Measurements from ENCODE around the gene HSPA13.

HSPA13 gene

DNA sequence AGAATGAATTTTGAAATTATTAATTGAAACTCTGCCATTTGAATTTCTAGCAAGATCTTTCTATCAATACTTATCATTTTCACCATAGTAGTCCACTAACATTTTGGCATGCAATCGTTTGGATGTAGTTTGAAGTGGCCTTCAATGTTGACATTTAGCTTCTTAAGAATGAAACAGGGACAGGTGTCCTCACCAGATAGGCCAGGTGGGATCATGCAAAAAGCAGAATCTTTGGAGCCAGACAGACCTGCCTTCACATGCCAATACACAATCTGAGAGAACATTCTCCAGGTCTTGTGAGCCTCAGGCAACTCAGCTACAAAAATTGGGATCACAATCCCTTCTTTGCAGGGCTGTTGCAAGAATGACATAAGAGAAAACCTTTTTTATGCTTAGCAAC lies 18.3 kb upstream of the HSPA13 start:
- no peak for DNase-seq (ENCODE audit: low read depth)
- H3K4me3 ChIP-seq (ENCODE audit: low read length) = no peak overlapping the region
- TF ChIP-seq, protein P1, sequence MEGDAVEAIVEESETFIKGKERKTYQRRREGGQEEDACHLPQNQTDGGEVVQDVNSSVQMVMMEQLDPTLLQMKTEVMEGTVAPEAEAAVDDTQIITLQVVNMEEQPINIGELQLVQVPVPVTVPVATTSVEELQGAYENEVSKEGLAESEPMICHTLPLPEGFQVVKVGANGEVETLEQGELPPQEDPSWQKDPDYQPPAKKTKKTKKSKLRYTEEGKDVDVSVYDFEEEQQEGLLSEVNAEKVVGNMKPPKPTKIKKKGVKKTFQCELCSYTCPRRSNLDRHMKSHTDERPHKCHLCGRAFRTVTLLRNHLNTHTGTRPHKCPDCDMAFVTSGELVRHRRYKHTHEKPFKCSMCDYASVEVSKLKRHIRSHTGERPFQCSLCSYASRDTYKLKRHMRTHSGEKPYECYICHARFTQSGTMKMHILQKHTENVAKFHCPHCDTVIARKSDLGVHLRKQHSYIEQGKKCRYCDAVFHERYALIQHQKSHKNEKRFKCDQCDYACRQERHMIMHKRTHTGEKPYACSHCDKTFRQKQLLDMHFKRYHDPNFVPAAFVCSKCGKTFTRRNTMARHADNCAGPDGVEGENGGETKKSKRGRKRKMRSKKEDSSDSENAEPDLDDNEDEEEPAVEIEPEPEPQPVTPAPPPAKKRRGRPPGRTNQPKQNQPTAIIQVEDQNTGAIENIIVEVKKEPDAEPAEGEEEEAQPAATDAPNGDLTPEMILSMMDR (conservative IDR thresholded peaks at IDR 0.05; ENCODE audit: low read length) = no peak

DNA sequence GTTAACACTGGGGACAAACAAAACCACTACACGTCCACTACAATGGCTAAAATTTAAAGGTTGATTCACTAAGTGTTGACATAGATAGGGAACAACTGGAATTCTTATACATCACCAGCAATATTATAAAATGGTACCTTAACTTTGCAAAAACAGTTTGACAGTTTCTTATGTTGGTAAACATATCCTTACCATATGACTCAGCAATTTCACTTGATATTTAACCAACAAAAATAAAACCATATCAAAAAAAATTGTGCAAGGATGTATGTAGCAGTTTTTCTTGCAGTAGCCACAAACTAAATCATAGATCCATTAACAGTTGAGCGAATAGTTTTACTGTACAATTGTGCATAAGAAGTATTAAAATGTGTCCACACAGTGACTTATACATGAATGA lies 5.3 kb upstream of the HSPA13 start:
- TF ChIP-seq, protein P1 (conservative IDR thresholded peaks at IDR 0.05; ENCODE audit: low read length) = no peak
- H3K4me3 ChIP-seq (ENCODE audit: low read length) = no peak overlapping the region
- no peak for DNase-seq (ENCODE audit: low read depth)

DNA sequence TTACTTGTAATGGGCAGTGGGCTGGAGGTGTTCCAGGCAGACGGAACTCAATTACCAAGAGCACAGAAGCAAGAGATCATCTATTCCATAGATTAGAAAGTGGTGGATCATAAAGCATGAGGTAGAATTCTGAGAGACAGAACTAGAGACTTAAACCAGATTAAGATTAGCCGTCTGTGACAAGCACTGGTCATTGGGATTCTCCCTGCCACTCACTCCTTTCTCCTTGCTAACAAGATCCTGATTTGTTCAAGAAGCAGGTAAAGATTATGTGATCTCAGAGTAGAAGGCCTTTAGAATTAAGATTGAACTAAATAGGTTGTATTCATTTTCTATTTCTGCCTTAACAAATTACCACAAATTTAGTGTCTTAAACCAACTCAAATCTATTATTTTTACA lies 1.5 kb upstream of the HSPA13 start:
- TF ChIP-seq, protein P1 (conservative IDR thresholded peaks at IDR 0.05; ENCODE audit: low read length) = no peak
- DNase-seq (ENCODE audit: low read depth) = no peak
- H3K4me3 ChIP-seq (ENCODE audit: low read length) = no peak overlapping the region; the same call in 1 of the 2 replicates

DNA sequence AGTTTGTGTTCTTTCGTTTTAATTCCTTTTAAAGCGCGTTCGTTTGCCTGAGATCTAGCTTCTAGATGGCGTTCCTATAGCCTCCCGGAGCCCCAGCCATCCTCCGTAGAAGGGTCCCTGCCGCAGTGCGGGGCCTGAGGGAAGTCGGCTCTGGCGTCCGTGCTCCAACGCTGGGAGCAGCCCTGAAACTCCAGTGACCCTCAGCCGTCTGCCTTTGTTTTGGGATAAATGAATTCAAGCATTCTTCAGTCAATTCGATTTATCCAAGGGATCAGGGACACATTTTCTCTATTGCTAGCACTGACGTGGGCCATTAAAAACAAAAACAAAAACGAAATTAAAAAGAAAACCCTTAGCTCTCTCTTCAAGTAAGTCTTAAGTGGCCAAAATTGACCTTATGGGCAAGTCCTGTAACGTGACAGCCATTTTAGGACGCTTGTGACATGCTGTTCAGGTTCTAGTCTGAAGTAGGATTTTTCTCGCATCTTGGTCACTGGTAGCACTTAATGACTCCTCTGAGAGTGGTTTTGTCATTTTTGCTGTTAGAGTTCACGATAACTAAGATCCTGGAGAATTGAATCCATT lies 742 bp upstream of the HSPA13 start:
- peak overlapping the region; percentile 76 for H3K4me3 ChIP-seq (ENCODE audit: low read length)
- peak; percentile 38 for DNase-seq (ENCODE audit: low read depth)
- TF ChIP-seq, protein P1 (conservative IDR thresholded peaks at IDR 0.05; ENCODE audit: low read length) = peak; percentile 13; the same call in 1 of the 2 replicates

DNA sequence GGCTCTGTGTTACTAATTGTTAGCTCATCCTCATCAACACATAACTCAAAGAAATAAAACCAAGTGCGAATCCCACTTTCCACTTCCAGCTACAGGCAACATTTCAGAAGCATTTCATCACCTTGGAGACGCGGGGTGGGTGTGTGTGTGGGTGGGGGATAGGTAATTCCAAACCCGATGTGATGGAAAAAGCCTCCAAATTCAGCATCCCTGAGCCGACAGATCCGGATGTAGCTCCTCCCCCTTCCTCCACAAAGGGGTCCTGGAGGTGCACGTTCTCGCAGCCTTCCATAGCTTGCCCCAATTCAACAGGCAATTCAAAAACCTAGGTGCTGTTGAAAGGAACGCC lies 486 bp downstream of the HSPA13 start:
- peak overlapping the region; percentile 91 for H3K4me3 ChIP-seq (ENCODE audit: low read length)
- TF ChIP-seq, protein P1 (conservative IDR thresholded peaks at IDR 0.05; ENCODE audit: low read length) = no peak
- peak; percentile 42 for DNase-seq (ENCODE audit: low read depth)

DNA sequence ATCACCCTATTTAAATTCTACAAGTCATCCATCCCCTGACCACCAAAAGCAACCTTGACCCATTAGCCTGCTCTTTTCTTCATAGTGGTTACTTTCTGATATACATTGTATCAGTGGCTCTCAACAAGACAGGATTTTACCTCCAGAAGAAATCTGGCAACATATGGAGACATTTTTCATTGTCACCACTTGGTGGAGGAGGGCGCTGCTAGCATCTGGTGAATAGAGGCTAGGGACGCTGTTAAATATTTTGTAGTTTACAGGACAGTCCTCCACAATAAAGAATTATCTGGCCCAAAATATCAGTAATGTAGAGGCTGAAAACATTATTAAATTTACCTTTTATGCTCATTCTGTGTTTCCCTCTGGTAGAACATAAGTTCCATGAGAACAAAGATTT lies 6.1 kb downstream of the HSPA13 start:
- no peak overlapping the region for H3K4me3 ChIP-seq (ENCODE audit: low read length)
- no peak for DNase-seq (ENCODE audit: low read depth)
- TF ChIP-seq, protein P1 (conservative IDR thresholded peaks at IDR 0.05; ENCODE audit: low read length) = no peak

DNA sequence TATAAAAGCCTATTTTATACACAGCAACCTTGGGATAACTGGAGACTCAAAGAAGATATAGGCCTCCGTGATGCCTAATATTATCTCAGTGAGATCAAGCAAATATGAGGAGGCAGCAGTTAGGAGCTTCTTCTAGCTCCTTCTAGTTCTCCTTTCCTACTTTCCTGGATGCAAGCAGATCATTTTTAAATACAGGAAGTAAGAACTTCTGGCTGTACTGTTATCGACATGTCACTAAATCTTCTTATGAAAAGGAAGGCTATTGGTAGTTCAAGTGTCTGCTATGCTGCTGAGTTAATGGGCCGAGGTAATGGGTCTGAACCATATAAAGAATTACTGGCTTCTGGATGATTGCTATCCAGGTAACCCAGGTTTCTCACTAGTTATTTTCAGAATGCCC lies 15.9 kb downstream of the HSPA13 start:
- DNase-seq (ENCODE audit: low read depth) = no peak
- TF ChIP-seq, protein P1 (conservative IDR thresholded peaks at IDR 0.05; ENCODE audit: low read length) = no peak
- no peak overlapping the region for H3K4me3 ChIP-seq (ENCODE audit: low read length)
